ENCODE results near the gene C5orf58.

Gene C5orf58

GRCh38 chr5:170249355-170249754 is 16.6 kb downstream of the C5orf58 start:
- no peak for TF ChIP-seq ZNF274 (IDR thresholded peaks at IDR 0.05; ENCODE audit: low read depth, low read length)
- TF ChIP-seq YY1 (IDR thresholded peaks at IDR 0.05; ENCODE audit: insufficient read depth, insufficient read length) = no peak
- TF ChIP-seq SUZ12 (IDR thresholded peaks at IDR 0.05; ENCODE audit: extremely low read depth, insufficient read depth, insufficient read length) = no peak
- DNase-seq (ENCODE audit: low read depth, low spot score) = no peak
- Histone ChIP-seq H3K4me3 (ENCODE audit: insufficient read length, low read depth) (no peak overlapping the region), H3K4me1 (ENCODE audit: insufficient read depth, insufficient read length) (no peaks in the 10 kb centered on the region), H3K9me3 (ENCODE audit: insufficient read depth, low read length) (no peaks in the 10 kb centered on the region), H3K27me3 (ENCODE audit: insufficient read depth, insufficient read length) (no peaks in the 10 kb centered on the region), H3K9ac (ENCODE audit: insufficient read length, low read depth) (no peak overlapping the region), H3K36me3 (ENCODE audit: insufficient read depth, insufficient read length, low read length) (no peaks in the 10 kb centered on the region)

- Histone ChIP-seq H3K27me3 (ENCODE audit: insufficient read depth, insufficient read length) (no peaks in the 10 kb centered on the region), H3K4me1 (ENCODE audit: insufficient read depth, insufficient read length) (no peaks in the 10 kb centered on the region), H3K4me3 (ENCODE audit: insufficient read length, low read depth) (no peak overlapping the region), H3K9me3 (ENCODE audit: insufficient read depth, low read length) (no peaks in the 10 kb centered on the region), H3K9ac (ENCODE audit: insufficient read length, low read depth) (no peak overlapping the region), H3K36me3 (ENCODE audit: insufficient read depth, insufficient read length, low read length) (no peaks in the 10 kb centered on the region)
- no peak for DNase-seq (ENCODE audit: low read depth, low spot score)
- no peak for TF ChIP-seq YY1 (IDR thresholded peaks at IDR 0.05; ENCODE audit: insufficient read depth, insufficient read length)
- no peak for TF ChIP-seq ZNF274 (IDR thresholded peaks at IDR 0.05; ENCODE audit: low read depth, low read length)
- TF ChIP-seq SUZ12 (IDR thresholded peaks at IDR 0.05; ENCODE audit: extremely low read depth, insufficient read depth, insufficient read length) = no peak
Measured at GRCh38 chr5:170250810-170251317, 18.1 kb downstream of the C5orf58 start.

GRCh38 chr5:170251462-170251861 is 18.7 kb downstream of the C5orf58 start:
- DNase-seq (ENCODE audit: low read depth, low spot score) = no peak
- TF ChIP-seq YY1 (IDR thresholded peaks at IDR 0.05; ENCODE audit: insufficient read depth, insufficient read length) (no peak), SUZ12 (IDR thresholded peaks at IDR 0.05; ENCODE audit: extremely low read depth, insufficient read depth, insufficient read length) (no peak), ZNF274 (IDR thresholded peaks at IDR 0.05; ENCODE audit: low read depth, low read length) (no peak)
- H3K36me3 ChIP-seq (ENCODE audit: insufficient read depth, insufficient read length, low read length) = no peaks in the 10 kb centered on the region
- no peaks in the 10 kb centered on the region for H3K9me3 ChIP-seq (ENCODE audit: insufficient read depth, low read length)
- no peaks in the 10 kb centered on the region for H3K27me3 ChIP-seq (ENCODE audit: insufficient read depth, insufficient read length)
- H3K4me3 ChIP-seq (ENCODE audit: insufficient read length, low read depth) = no peak overlapping the region
- no peaks in the 10 kb centered on the region for H3K4me1 ChIP-seq (ENCODE audit: insufficient read depth, insufficient read length)
- H3K9ac ChIP-seq (ENCODE audit: insufficient read length, low read depth) = no peak overlapping the region

DNA sequence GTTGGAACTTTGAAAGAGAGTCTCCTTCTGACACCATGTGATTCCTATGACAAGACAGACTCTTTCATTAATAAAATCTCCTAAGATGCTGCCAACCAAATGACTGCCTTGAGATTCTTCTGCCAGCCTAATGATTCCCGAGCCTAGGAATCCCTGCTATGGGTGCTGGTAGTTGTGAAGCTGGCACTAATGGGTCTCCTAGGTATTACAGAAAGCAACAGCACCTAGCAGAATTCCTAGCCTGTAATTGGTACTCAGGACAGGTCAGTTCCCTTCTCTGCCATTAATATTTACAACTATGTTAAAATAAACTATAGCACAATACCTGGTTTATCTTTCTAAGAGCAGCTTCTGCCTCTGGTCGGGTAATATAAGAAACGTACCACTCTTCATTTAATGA is 19.3 kb downstream of the C5orf58 start:
- no peaks in the 10 kb centered on the region for H3K4me1 ChIP-seq (ENCODE audit: insufficient read depth, insufficient read length)

GRCh38 chr5:170252720-170253350 is 20.1 kb downstream of the C5orf58 start:
- no peaks in the 10 kb centered on the region for H3K36me3 ChIP-seq (ENCODE audit: insufficient read depth, insufficient read length, low read length)
- no peak for DNase-seq (ENCODE audit: low read depth, low spot score)
- TF ChIP-seq SUZ12 (IDR thresholded peaks at IDR 0.05; ENCODE audit: extremely low read depth, insufficient read depth, insufficient read length) (no peak), YY1 (IDR thresholded peaks at IDR 0.05; ENCODE audit: insufficient read depth, insufficient read length) (no peak), ZNF274 (IDR thresholded peaks at IDR 0.05; ENCODE audit: low read depth, low read length) (no peak)

More for the DNA sequence above, 19.3 kb downstream of the C5orf58 start:
- Histone ChIP-seq H3K9me3 (ENCODE audit: insufficient read depth, low read length) (no peaks in the 10 kb centered on the region), H3K27me3 (ENCODE audit: insufficient read depth, insufficient read length) (no peaks in the 10 kb centered on the region), H3K4me3 (ENCODE audit: insufficient read length, low read depth) (no peak overlapping the region), H3K36me3 (ENCODE audit: insufficient read depth, insufficient read length, low read length) (no peaks in the 10 kb centered on the region), H3K9ac (ENCODE audit: insufficient read length, low read depth) (no peak overlapping the region)
- DNase-seq (ENCODE audit: low read depth, low spot score) = no peak
- TF ChIP-seq YY1 (IDR thresholded peaks at IDR 0.05; ENCODE audit: insufficient read depth, insufficient read length) (no peak), SUZ12 (IDR thresholded peaks at IDR 0.05; ENCODE audit: extremely low read depth, insufficient read depth, insufficient read length) (no peak), ZNF274 (IDR thresholded peaks at IDR 0.05; ENCODE audit: low read depth, low read length) (no peak)

GRCh38 chr5:170254056-170254455 is 21.3 kb downstream of the C5orf58 start:
- H3K9ac ChIP-seq (ENCODE audit: insufficient read length, low read depth) = no peak overlapping the region
- H3K27me3 ChIP-seq (ENCODE audit: insufficient read depth, insufficient read length) = no peaks in the 10 kb centered on the region
- TF ChIP-seq SUZ12 (IDR thresholded peaks at IDR 0.05; ENCODE audit: extremely low read depth, insufficient read depth, insufficient read length) = no peak
- no peak for TF ChIP-seq ZNF274 (IDR thresholded peaks at IDR 0.05; ENCODE audit: low read depth, low read length)
- TF ChIP-seq YY1 (IDR thresholded peaks at IDR 0.05; ENCODE audit: insufficient read depth, insufficient read length) = no peak
- H3K36me3 ChIP-seq (ENCODE audit: insufficient read depth, insufficient read length, low read length) = no peaks in the 10 kb centered on the region
- H3K4me3 ChIP-seq (ENCODE audit: insufficient read length, low read depth) = no peak overlapping the region
- no peak for DNase-seq (ENCODE audit: low read depth, low spot score)
- H3K9me3 ChIP-seq (ENCODE audit: insufficient read depth, low read length) = no peaks in the 10 kb centered on the region
- H3K4me1 ChIP-seq (ENCODE audit: insufficient read depth, insufficient read length) = no peaks in the 10 kb centered on the region

More at GRCh38 chr5:170252720-170253350, 20.1 kb downstream of the C5orf58 start:
- H3K4me3 ChIP-seq (ENCODE audit: insufficient read length, low read depth) = no peak overlapping the region
- no peaks in the 10 kb centered on the region for H3K27me3 ChIP-seq (ENCODE audit: insufficient read depth, insufficient read length)
- no peak overlapping the region for H3K9ac ChIP-seq (ENCODE audit: insufficient read length, low read depth)
- no peaks in the 10 kb centered on the region for H3K4me1 ChIP-seq (ENCODE audit: insufficient read depth, insufficient read length)
- H3K9me3 ChIP-seq (ENCODE audit: insufficient read depth, low read length) = no peaks in the 10 kb centered on the region

DNA sequence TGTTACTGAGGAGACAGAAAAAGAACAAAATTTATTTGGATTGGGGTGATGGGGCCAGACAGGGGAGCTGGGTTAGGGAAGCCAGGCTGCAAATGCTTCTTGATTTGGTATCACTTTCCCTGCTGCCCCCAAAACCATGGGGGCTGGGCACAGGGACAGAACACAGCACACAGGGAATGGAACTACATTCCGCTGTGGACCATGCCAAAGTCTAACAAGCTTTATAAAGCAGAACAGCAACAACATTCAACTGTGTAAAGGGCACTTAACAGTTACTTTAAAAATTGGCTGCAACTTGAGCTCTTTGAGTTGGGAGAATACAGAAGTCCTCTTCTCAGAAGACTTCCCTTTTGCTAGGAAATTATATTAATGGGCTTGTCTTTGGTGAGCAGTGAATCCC is 23.8 kb downstream of the C5orf58 start:
- Histone ChIP-seq H3K9me3 (ENCODE audit: insufficient read depth, low read length) (no peaks in the 10 kb centered on the region), H3K9ac (ENCODE audit: insufficient read length, low read depth) (no peak overlapping the region), H3K36me3 (ENCODE audit: insufficient read depth, insufficient read length, low read length) (no peaks in the 10 kb centered on the region), H3K4me1 (ENCODE audit: insufficient read depth, insufficient read length) (no peaks in the 10 kb centered on the region), H3K27me3 (ENCODE audit: insufficient read depth, insufficient read length) (no peaks in the 10 kb centered on the region), H3K4me3 (ENCODE audit: insufficient read length, low read depth) (no peak overlapping the region)
- DNase-seq (ENCODE audit: low read depth, low spot score) = no peak
- TF ChIP-seq SUZ12 (IDR thresholded peaks at IDR 0.05; ENCODE audit: extremely low read depth, insufficient read depth, insufficient read length) = no peak
- no peak for TF ChIP-seq ZNF274 (IDR thresholded peaks at IDR 0.05; ENCODE audit: low read depth, low read length)
- TF ChIP-seq YY1 (IDR thresholded peaks at IDR 0.05; ENCODE audit: insufficient read depth, insufficient read length) = no peak
